Measurements from ENCODE around the gene WDHD1.

DNA sequence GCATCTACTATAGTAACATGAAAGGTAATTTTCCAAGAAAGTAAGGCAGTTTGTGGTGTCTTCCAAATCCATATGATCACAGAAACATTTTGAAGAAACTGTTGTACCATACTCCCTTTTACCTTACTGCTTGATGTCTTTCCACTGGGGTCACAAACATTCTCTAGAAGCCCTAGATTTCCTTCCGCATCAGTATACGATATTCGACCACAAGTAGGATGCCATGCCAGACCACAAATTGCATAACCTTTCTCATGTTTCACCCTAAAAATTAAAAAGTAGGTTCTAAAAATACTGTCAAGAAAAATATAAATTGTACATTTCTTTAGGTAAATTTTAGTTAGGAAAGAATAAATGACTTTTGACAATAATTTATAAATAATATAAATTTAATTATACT is 26.5 kb downstream of the WDHD1 start:
- TF ChIP-seq, protein P1, sequence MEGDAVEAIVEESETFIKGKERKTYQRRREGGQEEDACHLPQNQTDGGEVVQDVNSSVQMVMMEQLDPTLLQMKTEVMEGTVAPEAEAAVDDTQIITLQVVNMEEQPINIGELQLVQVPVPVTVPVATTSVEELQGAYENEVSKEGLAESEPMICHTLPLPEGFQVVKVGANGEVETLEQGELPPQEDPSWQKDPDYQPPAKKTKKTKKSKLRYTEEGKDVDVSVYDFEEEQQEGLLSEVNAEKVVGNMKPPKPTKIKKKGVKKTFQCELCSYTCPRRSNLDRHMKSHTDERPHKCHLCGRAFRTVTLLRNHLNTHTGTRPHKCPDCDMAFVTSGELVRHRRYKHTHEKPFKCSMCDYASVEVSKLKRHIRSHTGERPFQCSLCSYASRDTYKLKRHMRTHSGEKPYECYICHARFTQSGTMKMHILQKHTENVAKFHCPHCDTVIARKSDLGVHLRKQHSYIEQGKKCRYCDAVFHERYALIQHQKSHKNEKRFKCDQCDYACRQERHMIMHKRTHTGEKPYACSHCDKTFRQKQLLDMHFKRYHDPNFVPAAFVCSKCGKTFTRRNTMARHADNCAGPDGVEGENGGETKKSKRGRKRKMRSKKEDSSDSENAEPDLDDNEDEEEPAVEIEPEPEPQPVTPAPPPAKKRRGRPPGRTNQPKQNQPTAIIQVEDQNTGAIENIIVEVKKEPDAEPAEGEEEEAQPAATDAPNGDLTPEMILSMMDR (conservative IDR thresholded peaks at IDR 0.05), result no peak
- TF ChIP-seq ZFX (IDR thresholded peaks at IDR 0.05), result no peak

All from C4-2B (cell line).